Ectodermal cell (in vitro differentiated cells): Measurements from ENCODE around the gene SLC24A5.

Experiments
- H3K27ac ChIP-seq: 2 replicates; pipeline ENCODE4 v1.7.0; 2013; ENCODE audit warnings: mild to moderate bottlenecking, low read depth, low read length; ENCODE audit not compliant: insufficient read depth, poor library complexity, severe bottlenecking
- H3K27me3 ChIP-seq: 2 replicates; pipeline ENCODE4 v1.7.0; 2013; ENCODE audit warnings: mild to moderate bottlenecking, low read length; ENCODE audit not compliant: insufficient read depth, control insufficient read depth, poor library complexity, severe bottlenecking
- H3K36me3 ChIP-seq: one replicate; pipeline ENCODE4 v1.7.0; 2013; ENCODE audit warnings: low read length; ENCODE audit not compliant: control insufficient read depth, insufficient read depth
- H3K4me1 ChIP-seq: one replicate; pipeline ENCODE4 v1.7.0; 2013; ENCODE audit warnings: low read length; ENCODE audit not compliant: control insufficient read depth, insufficient read depth
- H3K4me3 ChIP-seq: 2 replicates; pipeline ENCODE4 v1.7.0; 2013; ENCODE audit warnings: low read depth, low read length, control low read depth; ENCODE audit not compliant: insufficient read depth
- H3K9me3 ChIP-seq: 2 replicates; pipeline ENCODE4 v1.7.0; 2013; ENCODE audit warnings: mild to moderate bottlenecking, low read length, moderate library complexity; ENCODE audit not compliant: control insufficient read depth
- WGBS, 2 experiments: methylation state at CpG; one replicate each; pipeline ENCODE4 v1.1.7; 2013; ENCODE audit warnings: missing lambda C conversion rate in 2 of 2; 5-methylcytosine and 5-hydroxymethylcytosine counted together

SLC24A5 gene

GRCh38 chr15:48145923-48146322, 25.1 kb downstream of the SLC24A5 start:
- Histone ChIP-seq H3K4me1 (no peaks in the 10 kb centered on the region), H3K27ac (no peak overlapping the region), H3K36me3 (peaks cover 15% of the 10 kb centered on the region), H3K4me3 (no peak overlapping the region), H3K27me3 (no peaks in the 10 kb centered on the region), H3K9me3 (no peaks in the 10 kb centered on the region)

DNA sequence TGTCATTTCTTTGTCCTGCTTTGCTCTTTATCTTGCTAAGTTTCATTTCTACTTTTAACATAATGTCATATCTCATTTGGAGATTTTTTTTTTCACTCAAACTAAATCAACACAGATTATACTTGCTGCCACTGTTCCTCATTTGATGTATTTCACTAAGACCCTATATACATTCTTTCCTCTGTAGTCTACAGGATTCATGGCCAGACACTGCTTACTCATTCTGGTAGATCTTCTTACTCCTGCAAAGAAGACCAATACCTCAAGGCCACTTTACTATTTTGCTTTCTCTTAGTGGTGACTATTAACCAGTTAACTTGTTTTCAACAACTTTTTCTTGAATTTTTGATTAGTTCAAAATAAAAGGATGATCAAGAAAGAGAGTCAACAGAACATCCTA, 26.6 kb downstream of the SLC24A5 start:
- Histone ChIP-seq H3K36me3 (peaks cover 26% of the 10 kb centered on the region), H3K27ac (no peak overlapping the region), H3K4me3 (no peak overlapping the region), H3K9me3 (no peaks in the 10 kb centered on the region), H3K4me1 (no peaks in the 10 kb centered on the region), H3K27me3 (no peaks in the 10 kb centered on the region)

DNA sequence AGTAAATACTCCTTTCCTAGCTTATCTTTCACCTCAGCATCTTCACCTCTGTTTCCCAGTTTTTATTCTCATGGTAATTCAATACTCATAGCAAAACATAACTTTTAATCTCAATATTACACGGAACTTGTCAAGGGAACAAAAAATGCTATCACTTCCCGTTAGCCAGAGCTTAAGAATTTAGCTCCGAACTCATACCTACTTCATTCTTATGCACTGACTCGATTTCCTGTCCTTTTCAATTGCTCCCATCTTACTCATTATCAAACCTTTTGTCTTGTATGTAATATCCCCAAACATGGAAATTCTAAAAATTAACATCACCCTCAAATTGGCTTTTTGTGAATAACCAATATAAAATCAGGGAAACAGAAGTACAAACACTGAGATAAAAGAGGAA, 29.1 kb downstream of the SLC24A5 start:
- no peak overlapping the region for H3K27ac ChIP-seq
- 80 to 86% methylated on average over 4 of the region's 4 CpGs for WGBS, 2 experiments
- H3K9me3 ChIP-seq, result no peaks in the 10 kb centered on the region
- peaks cover 35% of the 10 kb centered on the region for H3K36me3 ChIP-seq
- no peaks in the 10 kb centered on the region for H3K27me3 ChIP-seq
- no peak overlapping the region for H3K4me3 ChIP-seq
- H3K4me1 ChIP-seq, result no peaks in the 10 kb centered on the region

- Histone ChIP-seq H3K9me3 (no peaks in the 10 kb centered on the region), H3K27ac (no peak overlapping the region), H3K36me3 (peaks cover 34% of the 10 kb centered on the region), H3K4me3 (no peak overlapping the region), H3K27me3 (no peaks in the 10 kb centered on the region), H3K4me1 (no peaks in the 10 kb centered on the region)
- 85 to 93% methylated on average over 1 to 2 of the region's 2 CpGs for WGBS, 2 experiments
Measured at GRCh38 chr15:48153526-48153925, 32.7 kb downstream of the SLC24A5 start.

- H3K27me3 ChIP-seq, result no peaks in the 10 kb centered on the region
- H3K27ac ChIP-seq, result no peak overlapping the region
- no peaks in the 10 kb centered on the region for H3K9me3 ChIP-seq
- WGBS, 2 experiments, result 63% methylated on average over 3 of the region's 3 CpGs
- H3K4me1 ChIP-seq, result no peaks in the 10 kb centered on the region
- no peak overlapping the region for H3K4me3 ChIP-seq
- peaks cover 5% of the 10 kb centered on the region for H3K36me3 ChIP-seq
Measured at GRCh38 chr15:48168616-48169015, 47.8 kb downstream of the SLC24A5 start.

- Histone ChIP-seq H3K27ac (no peak overlapping the region), H3K4me1 (peaks cover 2% of the 10 kb centered on the region), H3K36me3 (no peaks in the 10 kb centered on the region), H3K27me3 (no peaks in the 10 kb centered on the region), H3K4me3 (no peak overlapping the region), H3K9me3 (no peaks in the 10 kb centered on the region)
- WGBS, 2 experiments, result 83 to 100% methylated on average over 1 of the region's 1 CpG
Measured at GRCh38 chr15:48170981-48171380, 50.2 kb downstream of the SLC24A5 start.

- Histone ChIP-seq H3K36me3 (no peaks in the 10 kb centered on the region), H3K9me3 (no peaks in the 10 kb centered on the region), H3K4me3 (no peak overlapping the region), H3K27ac (no peak overlapping the region), H3K27me3 (no peaks in the 10 kb centered on the region), H3K4me1 (peaks cover 12% of the 10 kb centered on the region)
- WGBS, 2 experiments, result 93 to 100% methylated on average over 3 of the region's 3 CpGs
Measured at GRCh38 chr15:48175126-48175525, 54.3 kb downstream of the SLC24A5 start.

GRCh38 chr15:48176112-48176511, 55.3 kb downstream of the SLC24A5 start:
- WGBS, 2 experiments, result 93% methylated on average over 3 of the region's 4 CpGs; no CpG with 5 or more reads in 1 of the 2 experiments
- Histone ChIP-seq H3K9me3 (no peaks in the 10 kb centered on the region), H3K27ac (no peak overlapping the region), H3K4me1 (peaks cover 12% of the 10 kb centered on the region), H3K27me3 (no peaks in the 10 kb centered on the region), H3K36me3 (no peaks in the 10 kb centered on the region), H3K4me3 (peak overlapping the region; percentile 57)

DNA sequence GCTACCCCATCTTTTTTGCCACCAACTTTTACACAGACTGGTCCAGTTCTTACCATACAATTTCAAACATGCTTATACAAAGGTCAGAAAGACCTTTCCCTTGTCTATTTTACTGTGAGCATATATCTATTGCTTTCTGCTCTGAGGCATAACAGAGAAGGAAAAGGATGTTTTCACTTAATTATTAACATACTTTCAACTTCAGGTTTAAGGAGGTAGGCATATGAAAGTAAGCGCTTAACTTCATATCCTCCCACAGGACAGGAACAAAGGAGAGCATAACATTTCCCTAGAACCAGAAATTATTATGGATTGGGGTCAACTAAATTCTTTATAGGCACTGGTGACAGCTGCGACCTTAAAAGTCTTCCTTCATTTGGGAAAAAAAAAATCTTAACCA, 56.2 kb downstream of the SLC24A5 start:
- Histone ChIP-seq H3K27ac (no peak overlapping the region), H3K9me3 (no peaks in the 10 kb centered on the region), H3K4me1 (peaks cover 12% of the 10 kb centered on the region), H3K4me3 (peak overlapping the region; percentile 57), H3K27me3 (no peaks in the 10 kb centered on the region), H3K36me3 (no peaks in the 10 kb centered on the region)
- 36 to 48% methylated on average over 1 to 2 of the region's 2 CpGs for WGBS, 2 experiments

DNA sequence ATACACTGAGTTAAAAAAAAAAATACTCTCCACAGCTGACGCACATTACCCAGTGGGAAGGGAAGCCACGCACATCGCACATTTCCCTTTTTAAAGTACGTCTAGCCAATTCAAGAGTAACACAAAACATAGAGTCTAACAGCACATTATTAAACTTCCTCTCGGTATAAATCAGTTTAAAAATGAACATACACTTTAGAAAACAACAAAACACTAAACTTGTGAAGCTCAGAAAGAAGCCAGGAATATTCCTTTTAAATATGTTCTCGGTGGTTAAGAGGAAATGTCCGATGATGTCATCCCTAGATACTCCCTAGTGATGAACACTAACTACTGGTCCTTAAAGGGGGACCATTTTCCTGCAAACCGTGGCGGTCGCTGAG, 56.6 kb downstream of the SLC24A5 start:
- peaks cover 12% of the 10 kb centered on the region for H3K4me1 ChIP-seq
- H3K9me3 ChIP-seq, result no peaks in the 10 kb centered on the region
- peak overlapping the region; percentile 82 for H3K27ac ChIP-seq
- 2 to 5% methylated on average over 10 of the region's 10 CpGs for WGBS, 2 experiments
- peak overlapping the region; percentile 57 for H3K4me3 ChIP-seq
- H3K36me3 ChIP-seq, result no peaks in the 10 kb centered on the region
- H3K27me3 ChIP-seq, result no peaks in the 10 kb centered on the region
